Central memory CD8-positive, alpha-beta T cell (primary cell): ENCODE results near the gene STIMATE.

Experiments used
- ATAC-seq: fragments of 150-1000 bp; cut with Tn5 transposase; replicated peaks from 2 replicates; pipeline ENCODE4 v1.10.0; 2022; ENCODE audit warnings: mild to moderate bottlenecking, moderate FRiP score, moderate number of reproducible peaks; ENCODE audit not compliant: poor library complexity, severe bottlenecking; ENCODE audit errors: extremely low read depth
- DNase-seq, 2 donors: peaks; one replicate each; pipeline ENCODE4 v3.0.0; 2021; ENCODE audit warnings: low spot score in 2 of 2
- H3K27ac Mint-ChIP-seq: one replicate; pipeline ENCODE4 v1.8.0; 2022; ENCODE audit warnings: low read depth, mild to moderate bottlenecking, moderate library complexity, mixed read lengths
- H3K27me3 Mint-ChIP-seq: one replicate; pipeline ENCODE4 v1.8.0; 2022; ENCODE audit warnings: mixed read lengths
- H3K36me3 Mint-ChIP-seq: one replicate; pipeline ENCODE4 v1.8.0; 2022; ENCODE audit warnings: mild to moderate bottlenecking, moderate library complexity, mixed read lengths; ENCODE audit not compliant: insufficient read depth
- H3K4me1 Mint-ChIP-seq: one replicate; pipeline ENCODE4 v1.8.0; 2022; ENCODE audit warnings: mixed read lengths
- H3K4me3 Mint-ChIP-seq: one replicate; pipeline ENCODE4 v1.8.0; 2022; ENCODE audit warnings: mild to moderate bottlenecking, moderate library complexity, mixed read lengths
- H3K9me3 Mint-ChIP-seq: one replicate; pipeline ENCODE4 v1.8.0; 2022; ENCODE audit warnings: mixed read lengths

Gene STIMATE

GRCh38 chr3:52915294-52915693, 17.9 kb upstream of the STIMATE start:
- Mint-ChIP-seq H3K4me1 (no peaks in the 10 kb centered on the region), H3K27me3 (no peaks in the 10 kb centered on the region), H3K27ac (no peak overlapping the region), H3K36me3 (peaks cover 28% of the 10 kb centered on the region), H3K9me3 (no peaks in the 10 kb centered on the region), H3K4me3 (no peak overlapping the region)
- DNase-seq: no peak
- no peak for ATAC-seq

- no peak for ATAC-seq
- no peak for DNase-seq
- H3K36me3 Mint-ChIP-seq: peaks cover 17% of the 10 kb centered on the region
- no peak overlapping the region for H3K27ac Mint-ChIP-seq
- no peak overlapping the region for H3K4me3 Mint-ChIP-seq
- H3K9me3 Mint-ChIP-seq: no peaks in the 10 kb centered on the region
- H3K4me1 Mint-ChIP-seq: no peaks in the 10 kb centered on the region
- H3K27me3 Mint-ChIP-seq: no peaks in the 10 kb centered on the region
Measured at GRCh38 chr3:52912885-52913731, 15.8 kb upstream of the STIMATE start.

- Mint-ChIP-seq H3K9me3 (no peaks in the 10 kb centered on the region), H3K27ac (no peak overlapping the region), H3K4me3 (no peak overlapping the region), H3K27me3 (no peaks in the 10 kb centered on the region), H3K36me3 (peaks cover 20% of the 10 kb centered on the region), H3K4me1 (no peaks in the 10 kb centered on the region)
- no peak for DNase-seq
- no peak for ATAC-seq
Measured at GRCh38 chr3:52910823-52911222, 13.5 kb upstream of the STIMATE start.

- Mint-ChIP-seq H3K9me3 (no peaks in the 10 kb centered on the region), H3K4me1 (no peaks in the 10 kb centered on the region), H3K4me3 (no peak overlapping the region), H3K27me3 (no peaks in the 10 kb centered on the region), H3K36me3 (peaks cover 17% of the 10 kb centered on the region), H3K27ac (no peak overlapping the region)
- no peak for ATAC-seq
- DNase-seq: no peak
Measured at GRCh38 chr3:52907497-52907896, 10.1 kb upstream of the STIMATE start.

- DNase-seq (no peak), ATAC-seq (no peak)
- no peak overlapping the region for H3K4me3 Mint-ChIP-seq
- peaks cover 17% of the 10 kb centered on the region for H3K36me3 Mint-ChIP-seq
- no peak overlapping the region for H3K27ac Mint-ChIP-seq
- H3K9me3 Mint-ChIP-seq: no peaks in the 10 kb centered on the region
- H3K27me3 Mint-ChIP-seq: no peaks in the 10 kb centered on the region
- no peaks in the 10 kb centered on the region for H3K4me1 Mint-ChIP-seq
Measured at GRCh38 chr3:52904552-52904951, 7.2 kb upstream of the STIMATE start.

- no peaks in the 10 kb centered on the region for H3K9me3 Mint-ChIP-seq
- H3K4me3 Mint-ChIP-seq: no peak overlapping the region
- no peaks in the 10 kb centered on the region for H3K4me1 Mint-ChIP-seq
- peaks cover 17% of the 10 kb centered on the region for H3K36me3 Mint-ChIP-seq
- DNase-seq (no peak), ATAC-seq (no peak)
- H3K27ac Mint-ChIP-seq: no peak overlapping the region
- no peaks in the 10 kb centered on the region for H3K27me3 Mint-ChIP-seq
Measured at GRCh38 chr3:52904000-52904399, 6.7 kb upstream of the STIMATE start.

- H3K4me1 Mint-ChIP-seq: peaks cover 50% of the 10 kb centered on the region
- ATAC-seq: no peak
- H3K27ac Mint-ChIP-seq: peak overlapping the region; percentile 88
- no peak for DNase-seq
- no peaks in the 10 kb centered on the region for H3K9me3 Mint-ChIP-seq
- H3K36me3 Mint-ChIP-seq: peaks cover 3% of the 10 kb centered on the region
- H3K4me3 Mint-ChIP-seq: peak overlapping the region; percentile 91
- H3K27me3 Mint-ChIP-seq: no peaks in the 10 kb centered on the region
Measured at GRCh38 chr3:52896613-52897012, 735 bp downstream of the STIMATE start.

GRCh38 chr3:52896151-52896550, 1.2 kb downstream of the STIMATE start:
- Mint-ChIP-seq H3K27me3 (no peaks in the 10 kb centered on the region), H3K27ac (peak overlapping the region; percentile 88), H3K36me3 (peaks cover 3% of the 10 kb centered on the region), H3K9me3 (no peaks in the 10 kb centered on the region), H3K4me1 (peaks cover 55% of the 10 kb centered on the region), H3K4me3 (peak overlapping the region; percentile 91)
- no peak for ATAC-seq
- no peak for DNase-seq

- H3K4me3 Mint-ChIP-seq: peak overlapping the region; percentile 91
- ATAC-seq: no peak
- DNase-seq: no peak
- H3K9me3 Mint-ChIP-seq: no peaks in the 10 kb centered on the region
- H3K27ac Mint-ChIP-seq: peak overlapping the region; percentile 88
- peaks cover 3% of the 10 kb centered on the region for H3K36me3 Mint-ChIP-seq
- H3K4me1 Mint-ChIP-seq: peaks cover 62% of the 10 kb centered on the region
- no peaks in the 10 kb centered on the region for H3K27me3 Mint-ChIP-seq
Measured at GRCh38 chr3:52895418-52895817, 1.9 kb downstream of the STIMATE start.

GRCh38 chr3:52894756-52895155, 2.6 kb downstream of the STIMATE start:
- H3K36me3 Mint-ChIP-seq: peaks cover 3% of the 10 kb centered on the region
- peak overlapping the region; percentile 88 for H3K27ac Mint-ChIP-seq
- peaks cover 69% of the 10 kb centered on the region for H3K4me1 Mint-ChIP-seq
- no peaks in the 10 kb centered on the region for H3K9me3 Mint-ChIP-seq
- DNase-seq (no peak), ATAC-seq (no peak)
- H3K4me3 Mint-ChIP-seq: peak overlapping the region; percentile 91
- H3K27me3 Mint-ChIP-seq: no peaks in the 10 kb centered on the region

GRCh38 chr3:52893723-52894122, 3.6 kb downstream of the STIMATE start:
- no peak for ATAC-seq
- no peak for DNase-seq
- H3K27ac Mint-ChIP-seq: peak overlapping the region; percentile 90
- peaks cover 78% of the 10 kb centered on the region for H3K4me1 Mint-ChIP-seq
- H3K4me3 Mint-ChIP-seq: peak overlapping the region; percentile 79
- no peaks in the 10 kb centered on the region for H3K9me3 Mint-ChIP-seq
- H3K27me3 Mint-ChIP-seq: no peaks in the 10 kb centered on the region
- H3K36me3 Mint-ChIP-seq: peaks cover 3% of the 10 kb centered on the region

- Mint-ChIP-seq H3K27ac (peak overlapping the region; percentile 90), H3K9me3 (no peaks in the 10 kb centered on the region), H3K27me3 (no peaks in the 10 kb centered on the region), H3K36me3 (peaks cover 3% of the 10 kb centered on the region), H3K4me1 (peaks cover 79% of the 10 kb centered on the region), H3K4me3 (peak overlapping the region; percentile 79)
- ATAC-seq (peak; percentile 30), DNase-seq (peak in 1 of 2 donors; percentile 19)
Measured at GRCh38 chr3:52892625-52893311, 4.6 kb downstream of the STIMATE start.

- peaks cover 3% of the 10 kb centered on the region for H3K36me3 Mint-ChIP-seq
- H3K4me3 Mint-ChIP-seq: peak overlapping the region; percentile 79
- no peaks in the 10 kb centered on the region for H3K27me3 Mint-ChIP-seq
- H3K9me3 Mint-ChIP-seq: no peaks in the 10 kb centered on the region
- H3K27ac Mint-ChIP-seq: peak overlapping the region; percentile 90
- H3K4me1 Mint-ChIP-seq: peaks cover 79% of the 10 kb centered on the region
- DNase-seq: no peak
- no peak for ATAC-seq
Measured at GRCh38 chr3:52892290-52892624, 5.1 kb downstream of the STIMATE start.
